ENCODE results near the gene COL6A3.

- TF ChIP-seq, protein P1, sequence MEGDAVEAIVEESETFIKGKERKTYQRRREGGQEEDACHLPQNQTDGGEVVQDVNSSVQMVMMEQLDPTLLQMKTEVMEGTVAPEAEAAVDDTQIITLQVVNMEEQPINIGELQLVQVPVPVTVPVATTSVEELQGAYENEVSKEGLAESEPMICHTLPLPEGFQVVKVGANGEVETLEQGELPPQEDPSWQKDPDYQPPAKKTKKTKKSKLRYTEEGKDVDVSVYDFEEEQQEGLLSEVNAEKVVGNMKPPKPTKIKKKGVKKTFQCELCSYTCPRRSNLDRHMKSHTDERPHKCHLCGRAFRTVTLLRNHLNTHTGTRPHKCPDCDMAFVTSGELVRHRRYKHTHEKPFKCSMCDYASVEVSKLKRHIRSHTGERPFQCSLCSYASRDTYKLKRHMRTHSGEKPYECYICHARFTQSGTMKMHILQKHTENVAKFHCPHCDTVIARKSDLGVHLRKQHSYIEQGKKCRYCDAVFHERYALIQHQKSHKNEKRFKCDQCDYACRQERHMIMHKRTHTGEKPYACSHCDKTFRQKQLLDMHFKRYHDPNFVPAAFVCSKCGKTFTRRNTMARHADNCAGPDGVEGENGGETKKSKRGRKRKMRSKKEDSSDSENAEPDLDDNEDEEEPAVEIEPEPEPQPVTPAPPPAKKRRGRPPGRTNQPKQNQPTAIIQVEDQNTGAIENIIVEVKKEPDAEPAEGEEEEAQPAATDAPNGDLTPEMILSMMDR (conservative IDR thresholded peaks at IDR 0.05 in 1 of 2, IDR thresholded peaks at IDR 0.05 in 1 of 2; ENCODE audit: extremely low read depth in 1 of 2, insufficient read depth in 1 of 2, low read depth in 1 of 2, low read length in 2 of 2): no peak
- no peak for TF ChIP-seq EZH2 (IDR thresholded peaks at IDR 0.05; ENCODE audit: borderline replicate concordance, low read length)
These were observed 18.6 kb upstream of the COL6A3 start for GRCh38 chr2:237432484-237433092.
